ENCODE measurements around the gene RTN3. TPM values are rescaled to one million over a fixed set of nuclear protein-coding genes. Genes with fewer than 3 reads are reported as not detected.

Gene RTN3
- total RNA-seq, 2 experiments from 2014 or later = 42.2 to 43.0 TPM

- Mint-ChIP-seq H3K4me1 (peaks cover 2% of the 10 kb centered on the region), H3K36me3 (ENCODE audit: low read depth) (no peaks in the 10 kb centered on the region), H3K27me3 (no peaks in the 10 kb centered on the region), H3K27ac (no peak overlapping the region), H3K9me3 (ENCODE audit: low read depth) (no peaks in the 10 kb centered on the region), H3K4me3 (no peak overlapping the region)
- ChIA-PET CTCF (interaction anchor here (0.6 to 2.5 kb wide), 32 partner anchors 8 to 609 kb away, joined by 3 to 30 read pairs (median 4); partner anchors contain the start of genes RTN3 and ZFTA), POLR2A (no interaction called here)
- ATAC-seq (no peak), DNase-seq (peak; percentile 79)
- intact Hi-C loops (cut with DNase I, micrococcal nuclease) = loop anchor here (1.0 to 10.0 kb wide), 6 partner anchors 68 to 704 kb away; partner anchors contain the start of gene ATL3 (in 1 of the 2)
These were observed 57.5 kb downstream of the RTN3 start for GRCh38 chr11:63738720-63739360.

GRCh38 chr11:63745304-63746170, 64.2 kb downstream of the RTN3 start:
- no peak for DNase-seq

GRCh38 chr11:63747011-63747410, 65.7 kb downstream of the RTN3 start:
- Mint-ChIP-seq H3K27ac (no peak overlapping the region), H3K27me3 (no peaks in the 10 kb centered on the region), H3K4me3 (no peak overlapping the region), H3K9me3 (ENCODE audit: low read depth) (no peaks in the 10 kb centered on the region), H3K4me1 (no peaks in the 10 kb centered on the region), H3K36me3 (ENCODE audit: low read depth) (peaks cover 8% of the 10 kb centered on the region)
- ATAC-seq (no peak), DNase-seq (no peak)
- intact Hi-C loops (cut with DNase I, micrococcal nuclease) = no loop called here
- ChIA-PET POLR2A (no interaction called here), CTCF (interaction anchor here (0.8 kb wide), 1 partner anchor 9 kb away, joined by 3 read pairs; no protein-coding TSS in a partner anchor)

More at GRCh38 chr11:63745304-63746170, 64.2 kb downstream of the RTN3 start:
- Mint-ChIP-seq H3K4me3 (no peak overlapping the region), H3K27ac (no peak overlapping the region), H3K9me3 (ENCODE audit: low read depth) (no peaks in the 10 kb centered on the region), H3K36me3 (ENCODE audit: low read depth) (no peaks in the 10 kb centered on the region), H3K4me1 (no peaks in the 10 kb centered on the region), H3K27me3 (no peaks in the 10 kb centered on the region)
- no peak for ATAC-seq
- intact Hi-C loops (cut with DNase I, micrococcal nuclease) = no loop called here
- CTCF ChIA-PET = interaction anchor here (0.7 kb wide), 1 partner anchor 628 kb away, joined by 3 read pairs; no protein-coding TSS in a partner anchor
- POLR2A ChIA-PET = interaction anchor here (0.7 kb wide), 1 partner anchor 149 kb away, joined by 5 read pairs; no protein-coding TSS in a partner anchor

- H3K36me3 Mint-ChIP-seq (ENCODE audit: low read depth) = peaks cover 14% of the 10 kb centered on the region
- no peaks in the 10 kb centered on the region for H3K4me1 Mint-ChIP-seq
- H3K27me3 Mint-ChIP-seq = no peaks in the 10 kb centered on the region
- no peak for DNase-seq
- CTCF ChIA-PET = interaction anchor here (0.6 to 1.5 kb wide), 4 partner anchors 17 to 270 kb away, joined by 3 to 4 read pairs (median 4); no protein-coding TSS in a partner anchor
- no peak for ATAC-seq
- H3K9me3 Mint-ChIP-seq (ENCODE audit: low read depth) = no peaks in the 10 kb centered on the region
- intact Hi-C loops (cut with DNase I, micrococcal nuclease) = no loop called here
- POLR2A ChIA-PET = no interaction called here
- no peak overlapping the region for H3K27ac Mint-ChIP-seq
- H3K4me3 Mint-ChIP-seq = no peak overlapping the region
These were observed 68.3 kb downstream of the RTN3 start for GRCh38 chr11:63749624-63750023.

GRCh38 chr11:63756919-63757761, 75.8 kb downstream of the RTN3 start:
- H3K4me1 Mint-ChIP-seq = no peaks in the 10 kb centered on the region
- no peaks in the 10 kb centered on the region for H3K9me3 Mint-ChIP-seq (ENCODE audit: low read depth)
- peaks cover 6% of the 10 kb centered on the region for H3K36me3 Mint-ChIP-seq (ENCODE audit: low read depth)
- H3K27me3 Mint-ChIP-seq = no peaks in the 10 kb centered on the region
- intact Hi-C loops (cut with DNase I, micrococcal nuclease) = no loop called here
- no peak for DNase-seq
- ATAC-seq = no peak
- no peak overlapping the region for H3K4me3 Mint-ChIP-seq
- no peak overlapping the region for H3K27ac Mint-ChIP-seq
- ChIA-PET POLR2A (no interaction called here), CTCF (interaction anchor here (1.0 kb wide), 1 partner anchor 10 kb away, joined by 5 read pairs; no protein-coding TSS in a partner anchor)

GRCh38 chr11:63760487-63761079, 79.3 kb downstream of the RTN3 start:
- ChIA-PET POLR2A (no interaction called here), CTCF (interaction anchor here (1.2 kb wide), 1 partner anchor 20 kb away, joined by 3 read pairs; no protein-coding TSS in a partner anchor)
- no peak overlapping the region for H3K27ac Mint-ChIP-seq
- no peak for DNase-seq
- peaks cover 1% of the 10 kb centered on the region for H3K36me3 Mint-ChIP-seq (ENCODE audit: low read depth)
- no peak for ATAC-seq
- H3K4me3 Mint-ChIP-seq = no peak overlapping the region
- no peaks in the 10 kb centered on the region for H3K4me1 Mint-ChIP-seq
- intact Hi-C loops (cut with DNase I, micrococcal nuclease) = no loop called here
- no peaks in the 10 kb centered on the region for H3K9me3 Mint-ChIP-seq (ENCODE audit: low read depth)
- no peaks in the 10 kb centered on the region for H3K27me3 Mint-ChIP-seq

GRCh38 chr11:63761188-63761587, 79.9 kb downstream of the RTN3 start:
- H3K27ac Mint-ChIP-seq = no peak overlapping the region
- no peak for ATAC-seq
- H3K4me3 Mint-ChIP-seq = no peak overlapping the region
- no peaks in the 10 kb centered on the region for H3K9me3 Mint-ChIP-seq (ENCODE audit: low read depth)
- no peaks in the 10 kb centered on the region for H3K27me3 Mint-ChIP-seq
- intact Hi-C loops (cut with DNase I, micrococcal nuclease) = no loop called here
- H3K4me1 Mint-ChIP-seq = no peaks in the 10 kb centered on the region
- peaks cover 1% of the 10 kb centered on the region for H3K36me3 Mint-ChIP-seq (ENCODE audit: low read depth)
- ChIA-PET CTCF (interaction anchor here (1.2 kb wide), 1 partner anchor 20 kb away, joined by 3 read pairs; no protein-coding TSS in a partner anchor), POLR2A (no interaction called here)
- DNase-seq = no peak

- CTCF ChIA-PET = interaction anchor here (1.2 kb wide), 1 partner anchor 21 kb away, joined by 3 read pairs; no protein-coding TSS in a partner anchor
- Mint-ChIP-seq H3K9me3 (ENCODE audit: low read depth) (no peaks in the 10 kb centered on the region), H3K4me3 (no peak overlapping the region), H3K4me1 (no peaks in the 10 kb centered on the region), H3K27me3 (no peaks in the 10 kb centered on the region), H3K27ac (no peak overlapping the region), H3K36me3 (ENCODE audit: low read depth) (peaks cover 1% of the 10 kb centered on the region)
- ATAC-seq = no peak
- intact Hi-C loops (cut with DNase I, micrococcal nuclease) = no loop called here
- DNase-seq = no peak
- POLR2A ChIA-PET = no interaction called here
These were observed 80.8 kb downstream of the RTN3 start for GRCh38 chr11:63761931-63762653.

GRCh38 chr11:63762654-63763495, 81.6 kb downstream of the RTN3 start:
- no peak overlapping the region for H3K27ac Mint-ChIP-seq
- H3K9me3 Mint-ChIP-seq (ENCODE audit: low read depth) = no peaks in the 10 kb centered on the region
- no peak overlapping the region for H3K4me3 Mint-ChIP-seq
- POLR2A ChIA-PET = no interaction called here
- peaks cover 6% of the 10 kb centered on the region for H3K4me1 Mint-ChIP-seq
- no peak for DNase-seq
- intact Hi-C loops (cut with DNase I, micrococcal nuclease) = no loop called here
- CTCF ChIA-PET = no interaction called here
- H3K36me3 Mint-ChIP-seq (ENCODE audit: low read depth) = peaks cover 1% of the 10 kb centered on the region
- no peak for ATAC-seq
- H3K27me3 Mint-ChIP-seq = no peaks in the 10 kb centered on the region

Data from activated CD4-positive, alpha-beta T cell treated with anti-CD3 and anti-CD28 coated beads for 36 hours (primary cell).